GM12873 (cell line): Measurements from ENCODE around the gene XRCC3.

ENCODE experiments used
- TF ChIP-seq, protein P1 (sequence below): IDR thresholded peaks from 2 replicates; pipeline ENCODE4 v1.5.1; 2012; ENCODE audit warnings: low read depth, mild to moderate bottlenecking, moderate library complexity, low read length, control low read depth; ENCODE audit not compliant: insufficient read depth; ENCODE audit errors: missing control alignments

XRCC3 gene

DNA sequence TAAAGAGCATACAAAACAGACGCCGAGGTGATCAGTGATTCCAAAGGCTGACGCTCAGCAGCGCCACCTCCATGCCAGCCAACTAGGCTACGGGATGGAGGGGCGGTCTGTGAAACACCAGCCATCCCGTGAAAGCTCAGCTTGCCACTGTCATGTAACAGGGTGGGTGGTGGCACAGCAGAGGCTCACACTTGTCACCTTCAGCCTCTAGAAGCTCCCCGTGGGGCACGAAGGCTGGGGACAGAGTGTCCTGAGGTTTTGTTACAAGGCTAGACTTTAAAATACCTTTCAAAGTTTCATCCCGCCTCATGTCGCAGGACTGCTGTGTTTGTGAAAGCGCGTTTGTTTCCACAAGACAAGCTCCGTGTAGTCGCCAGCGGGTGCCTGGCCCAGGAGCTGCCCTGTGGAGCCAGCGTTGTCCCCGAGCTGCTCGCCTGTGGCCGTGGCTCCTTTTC, 20.7 kb downstream of the XRCC3 start:
- TF ChIP-seq, protein P1, sequence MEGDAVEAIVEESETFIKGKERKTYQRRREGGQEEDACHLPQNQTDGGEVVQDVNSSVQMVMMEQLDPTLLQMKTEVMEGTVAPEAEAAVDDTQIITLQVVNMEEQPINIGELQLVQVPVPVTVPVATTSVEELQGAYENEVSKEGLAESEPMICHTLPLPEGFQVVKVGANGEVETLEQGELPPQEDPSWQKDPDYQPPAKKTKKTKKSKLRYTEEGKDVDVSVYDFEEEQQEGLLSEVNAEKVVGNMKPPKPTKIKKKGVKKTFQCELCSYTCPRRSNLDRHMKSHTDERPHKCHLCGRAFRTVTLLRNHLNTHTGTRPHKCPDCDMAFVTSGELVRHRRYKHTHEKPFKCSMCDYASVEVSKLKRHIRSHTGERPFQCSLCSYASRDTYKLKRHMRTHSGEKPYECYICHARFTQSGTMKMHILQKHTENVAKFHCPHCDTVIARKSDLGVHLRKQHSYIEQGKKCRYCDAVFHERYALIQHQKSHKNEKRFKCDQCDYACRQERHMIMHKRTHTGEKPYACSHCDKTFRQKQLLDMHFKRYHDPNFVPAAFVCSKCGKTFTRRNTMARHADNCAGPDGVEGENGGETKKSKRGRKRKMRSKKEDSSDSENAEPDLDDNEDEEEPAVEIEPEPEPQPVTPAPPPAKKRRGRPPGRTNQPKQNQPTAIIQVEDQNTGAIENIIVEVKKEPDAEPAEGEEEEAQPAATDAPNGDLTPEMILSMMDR: no peak

DNA sequence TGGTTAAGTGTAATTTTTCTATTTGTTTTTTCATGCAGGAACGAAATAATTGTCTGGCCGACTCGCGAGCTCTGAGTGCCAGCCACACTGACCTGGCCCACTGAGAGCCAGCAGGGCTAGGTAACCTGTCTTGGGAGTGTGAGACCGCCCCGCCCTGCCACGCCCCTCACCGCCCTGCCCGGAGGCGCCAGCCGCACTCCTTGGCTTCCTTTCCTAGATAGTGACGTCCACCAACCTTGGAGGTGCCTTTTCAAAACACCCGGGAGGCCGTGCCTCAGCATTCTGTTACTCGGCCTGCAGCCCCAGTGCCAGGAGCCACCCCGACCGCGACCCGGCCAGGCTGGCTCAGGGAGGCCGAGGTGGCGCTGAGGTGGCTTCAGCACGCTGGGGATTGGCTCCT, 21.7 kb downstream of the XRCC3 start:
- TF ChIP-seq, protein P1: no peak

DNA sequence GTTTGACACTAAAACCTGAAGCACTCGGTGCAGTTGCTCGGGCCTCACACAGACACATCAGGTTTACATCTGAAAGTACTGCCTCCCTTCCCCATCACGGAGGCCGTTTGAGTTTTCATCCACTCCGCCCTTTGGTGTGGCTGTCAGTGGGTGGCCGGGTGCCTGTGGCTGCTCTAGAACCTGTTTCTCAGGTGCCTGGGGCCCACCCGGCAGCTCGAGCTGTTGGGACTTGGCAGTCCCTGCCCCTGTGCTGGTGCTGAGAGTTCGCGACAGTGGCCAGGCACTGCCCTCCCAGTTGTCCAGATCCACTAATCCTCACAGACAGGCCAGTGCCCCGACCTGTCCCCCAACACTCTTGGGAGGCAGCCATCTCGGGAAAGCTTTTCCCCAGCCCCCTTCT, 22.4 kb downstream of the XRCC3 start:
- TF ChIP-seq, protein P1: no peak

DNA sequence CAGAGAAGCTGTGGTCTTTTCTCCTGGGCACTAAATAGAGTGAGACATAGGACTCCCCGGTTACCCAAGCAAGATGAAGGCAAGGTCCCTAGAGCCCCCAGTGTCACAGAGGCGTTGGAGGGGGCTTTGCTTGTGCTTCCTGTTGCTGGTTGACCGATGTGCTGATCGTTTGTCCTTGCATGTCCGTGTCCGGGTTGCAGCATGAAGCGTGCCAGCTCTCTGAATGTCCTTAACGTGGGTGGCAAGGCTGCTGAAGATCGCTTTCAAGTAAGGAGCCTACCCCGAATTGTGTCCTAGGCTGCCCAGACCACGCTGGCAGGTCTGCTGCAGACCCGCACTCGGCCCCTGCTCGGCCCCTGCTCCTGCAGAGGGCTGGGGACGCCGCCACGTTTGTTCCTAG, 23.1 kb downstream of the XRCC3 start:
- TF ChIP-seq, protein P1: no peak

DNA sequence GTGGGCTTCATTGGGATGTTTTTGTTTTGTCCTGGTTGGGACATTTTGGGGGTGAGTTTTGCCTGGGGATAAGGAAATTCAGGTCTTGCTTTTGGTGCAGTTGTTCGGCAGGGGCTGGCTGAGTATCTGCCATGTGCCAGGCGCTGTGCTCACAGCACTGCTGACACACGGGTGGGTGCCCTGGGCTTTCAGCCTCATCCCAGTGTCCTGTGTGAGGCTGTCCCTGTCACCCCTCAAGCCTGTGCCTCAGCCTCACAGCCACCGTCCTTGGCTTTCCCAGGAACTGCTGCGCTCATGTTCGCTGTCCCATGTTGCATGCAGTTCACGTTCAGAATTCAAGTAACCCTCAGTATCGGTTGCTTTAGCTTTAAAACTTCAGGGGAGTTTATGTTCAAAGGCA, 24.9 kb downstream of the XRCC3 start:
- TF ChIP-seq, protein P1: no peak

DNA sequence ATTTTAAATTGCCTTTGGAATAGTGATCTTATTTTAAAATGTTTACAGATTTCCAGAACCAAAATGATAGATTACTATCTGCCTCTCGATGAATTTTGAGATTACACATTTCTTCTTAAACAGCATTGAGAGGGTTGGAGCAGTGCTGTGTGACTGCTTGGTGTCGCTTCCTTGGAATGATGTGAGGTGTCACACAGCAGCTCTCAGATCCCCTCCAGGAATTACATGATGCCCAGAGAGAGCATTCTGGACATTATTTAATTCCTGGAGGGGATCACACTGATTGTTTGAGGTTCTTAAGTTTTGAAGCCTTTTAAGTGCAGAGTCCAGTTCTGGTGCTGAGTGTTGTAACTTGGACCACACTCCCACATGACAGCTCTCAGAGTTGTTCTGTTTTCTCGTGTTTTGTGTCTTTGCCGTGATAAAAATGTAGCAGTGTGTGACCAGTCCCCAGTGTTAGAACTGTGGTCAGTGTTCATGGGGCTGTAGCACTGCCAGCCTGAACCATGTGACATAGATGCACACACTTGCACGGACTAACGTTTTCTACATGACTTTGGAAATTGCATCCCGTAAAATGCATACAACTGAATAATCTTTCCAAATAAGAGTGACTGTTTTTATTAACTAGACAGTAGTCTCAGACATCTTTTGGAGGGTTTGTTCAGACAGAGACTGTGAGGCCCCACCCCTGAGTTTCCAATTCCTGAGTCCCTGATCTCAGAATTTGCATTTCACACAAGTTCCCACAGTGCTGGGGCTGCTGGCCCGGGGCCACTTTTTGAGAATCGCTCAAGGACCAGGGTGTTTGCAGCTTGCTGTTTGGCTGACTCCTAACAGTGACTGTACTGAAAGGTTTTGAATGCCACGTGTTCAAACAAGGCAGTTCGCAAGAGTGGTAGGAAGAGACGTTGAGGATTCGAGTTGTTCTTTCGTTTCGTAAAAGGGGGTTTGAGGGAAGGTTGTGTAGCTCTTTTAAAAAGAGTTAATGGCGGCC, 26.0 kb downstream of the XRCC3 start:
- TF ChIP-seq, protein P1: no peak

DNA sequence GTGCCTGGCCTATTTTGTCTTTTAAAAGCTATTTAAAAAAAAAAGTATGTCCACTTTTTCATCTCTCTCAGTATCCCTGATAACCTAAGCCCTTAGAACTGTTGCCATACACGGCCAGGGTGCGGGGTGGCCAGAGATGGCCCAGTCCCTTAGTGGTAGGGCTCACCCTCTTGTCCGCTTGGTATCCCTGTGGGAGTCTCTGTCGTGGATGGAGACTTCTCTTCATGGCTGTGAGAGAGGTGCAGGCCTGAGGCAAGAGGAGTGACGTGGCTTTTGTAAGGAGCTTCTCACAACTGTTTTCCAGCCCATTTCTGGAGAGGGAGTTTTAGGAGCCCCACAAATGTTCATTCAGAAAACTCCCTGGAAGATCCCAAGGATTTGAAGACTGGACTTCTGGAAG, 26.8 kb downstream of the XRCC3 start:
- TF ChIP-seq, protein P1: no peak
